IPS-18a (cell line): ENCODE measurements around the gene ISOC1.
A peak's percentile ranks its signal among the peaks of the same experiment; 100 is the strongest.

Experiments used
- H3K27ac ChIP-seq: one replicate; pipeline ENCODE4 v1.5.1; 2013; ENCODE audit warnings: low read length
- H3K27me3 ChIP-seq: one replicate; pipeline ENCODE4 v1.6.1; 2013; ENCODE audit warnings: mild to moderate bottlenecking, low read length; ENCODE audit not compliant: control insufficient read depth, insufficient read depth
- H3K36me3 ChIP-seq: one replicate; pipeline ENCODE4 v1.6.1; 2013; ENCODE audit warnings: low read depth, low read length; ENCODE audit not compliant: control insufficient read depth
- H3K4me1 ChIP-seq: one replicate; pipeline ENCODE4 v1.6.1; 2013; ENCODE audit warnings: low read depth, low read length; ENCODE audit not compliant: control insufficient read depth
- H3K4me3 ChIP-seq: one replicate; pipeline ENCODE4 v1.5.1; 2013; ENCODE audit warnings: low read length
- H3K9ac ChIP-seq: one replicate; pipeline ENCODE4 v1.6.1; 2013; ENCODE audit warnings: mild to moderate bottlenecking, low read length, moderate library complexity
- H3K9me3 ChIP-seq: one replicate; pipeline ENCODE4 v1.6.1; 2013; ENCODE audit warnings: low read depth, low read length; ENCODE audit not compliant: control insufficient read depth

ISOC1 gene

GRCh38 chr5:129069292-129069691, 25.3 kb upstream of the ISOC1 start:
- Histone ChIP-seq H3K27ac (no peak overlapping the region), H3K9ac (no peak overlapping the region), H3K36me3 (no peaks in the 10 kb centered on the region)

DNA sequence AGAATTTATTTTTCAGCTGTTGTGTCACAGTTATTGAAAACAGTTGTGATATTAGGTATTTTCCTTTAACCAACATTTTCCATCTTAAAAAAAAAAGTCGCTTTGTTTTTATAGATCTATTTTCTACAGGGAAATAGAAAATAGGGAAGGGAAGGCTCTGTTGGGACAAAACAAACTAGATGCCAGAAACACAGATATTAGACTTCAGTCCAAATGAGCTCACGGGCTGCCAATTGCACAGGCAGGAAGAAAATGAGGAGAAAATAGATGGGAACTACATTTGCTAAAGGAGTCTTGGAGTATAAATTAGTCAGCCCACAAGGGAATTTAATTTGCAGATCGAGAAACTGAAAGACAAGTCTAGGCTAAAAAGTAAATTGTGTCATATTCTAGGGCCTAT, 21.4 kb upstream of the ISOC1 start:
- Histone ChIP-seq H3K27me3 (no peaks in the 10 kb centered on the region), H3K9ac (no peak overlapping the region), H3K36me3 (no peaks in the 10 kb centered on the region), H3K4me1 (no peaks in the 10 kb centered on the region), H3K9me3 (no peaks in the 10 kb centered on the region), H3K27ac (no peak overlapping the region), H3K4me3 (no peak overlapping the region)

More at GRCh38 chr5:129069292-129069691, 25.3 kb upstream of the ISOC1 start:
- Histone ChIP-seq H3K4me1 (no peaks in the 10 kb centered on the region), H3K27me3 (no peaks in the 10 kb centered on the region), H3K9me3 (no peaks in the 10 kb centered on the region), H3K4me3 (no peak overlapping the region)

DNA sequence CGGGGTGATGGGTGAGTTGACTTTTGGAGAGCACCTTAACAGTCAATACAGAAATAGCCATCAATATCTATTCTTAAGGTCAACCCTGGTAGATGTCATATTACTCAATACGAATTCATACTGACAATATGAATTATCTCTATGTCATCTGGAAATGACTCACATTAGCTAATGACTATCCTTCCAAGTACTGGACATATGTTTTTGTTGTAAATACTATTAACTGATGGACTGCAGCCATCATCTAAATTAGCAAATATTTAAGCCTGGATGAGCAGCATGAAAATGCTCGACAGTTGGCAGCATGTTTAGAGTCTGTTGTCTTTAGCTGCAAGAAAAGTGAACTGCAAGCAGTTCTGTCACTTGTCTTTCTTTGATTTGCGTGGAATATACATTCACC, 19.6 kb upstream of the ISOC1 start:
- Histone ChIP-seq H3K27ac (no peak overlapping the region), H3K4me1 (no peaks in the 10 kb centered on the region), H3K9ac (no peak overlapping the region), H3K9me3 (no peaks in the 10 kb centered on the region), H3K27me3 (no peaks in the 10 kb centered on the region), H3K4me3 (no peak overlapping the region), H3K36me3 (no peaks in the 10 kb centered on the region)

GRCh38 chr5:129077433-129078075, 17.0 kb upstream of the ISOC1 start:
- Histone ChIP-seq H3K9ac (no peak overlapping the region), H3K9me3 (no peaks in the 10 kb centered on the region), H3K36me3 (no peaks in the 10 kb centered on the region), H3K4me1 (no peaks in the 10 kb centered on the region), H3K27me3 (no peaks in the 10 kb centered on the region), H3K27ac (no peak overlapping the region), H3K4me3 (no peak overlapping the region)

- H3K27ac ChIP-seq = no peak overlapping the region
- no peaks in the 10 kb centered on the region for H3K4me1 ChIP-seq
- no peak overlapping the region for H3K4me3 ChIP-seq
- no peaks in the 10 kb centered on the region for H3K9me3 ChIP-seq
- no peak overlapping the region for H3K9ac ChIP-seq
- no peaks in the 10 kb centered on the region for H3K36me3 ChIP-seq
- H3K27me3 ChIP-seq = no peaks in the 10 kb centered on the region
Measured at GRCh38 chr5:129078247-129078646, 16.3 kb upstream of the ISOC1 start.

GRCh38 chr5:129078660-129079059, 15.9 kb upstream of the ISOC1 start:
- no peak overlapping the region for H3K4me3 ChIP-seq
- H3K9ac ChIP-seq = no peak overlapping the region
- no peak overlapping the region for H3K27ac ChIP-seq
- H3K27me3 ChIP-seq = no peaks in the 10 kb centered on the region
- H3K4me1 ChIP-seq = no peaks in the 10 kb centered on the region
- H3K9me3 ChIP-seq = no peaks in the 10 kb centered on the region
- H3K36me3 ChIP-seq = no peaks in the 10 kb centered on the region

- H3K4me1 ChIP-seq = no peaks in the 10 kb centered on the region
- no peaks in the 10 kb centered on the region for H3K27me3 ChIP-seq
- no peaks in the 10 kb centered on the region for H3K36me3 ChIP-seq
- H3K4me3 ChIP-seq = no peak overlapping the region
- H3K9ac ChIP-seq = no peak overlapping the region
- H3K9me3 ChIP-seq = no peaks in the 10 kb centered on the region
- no peak overlapping the region for H3K27ac ChIP-seq
Measured at GRCh38 chr5:129079496-129079895, 15.1 kb upstream of the ISOC1 start.

GRCh38 chr5:129080766-129081165, 13.8 kb upstream of the ISOC1 start:
- Histone ChIP-seq H3K4me3 (no peak overlapping the region), H3K27ac (no peak overlapping the region), H3K4me1 (no peaks in the 10 kb centered on the region), H3K9ac (no peak overlapping the region), H3K36me3 (no peaks in the 10 kb centered on the region), H3K27me3 (no peaks in the 10 kb centered on the region), H3K9me3 (no peaks in the 10 kb centered on the region)

DNA sequence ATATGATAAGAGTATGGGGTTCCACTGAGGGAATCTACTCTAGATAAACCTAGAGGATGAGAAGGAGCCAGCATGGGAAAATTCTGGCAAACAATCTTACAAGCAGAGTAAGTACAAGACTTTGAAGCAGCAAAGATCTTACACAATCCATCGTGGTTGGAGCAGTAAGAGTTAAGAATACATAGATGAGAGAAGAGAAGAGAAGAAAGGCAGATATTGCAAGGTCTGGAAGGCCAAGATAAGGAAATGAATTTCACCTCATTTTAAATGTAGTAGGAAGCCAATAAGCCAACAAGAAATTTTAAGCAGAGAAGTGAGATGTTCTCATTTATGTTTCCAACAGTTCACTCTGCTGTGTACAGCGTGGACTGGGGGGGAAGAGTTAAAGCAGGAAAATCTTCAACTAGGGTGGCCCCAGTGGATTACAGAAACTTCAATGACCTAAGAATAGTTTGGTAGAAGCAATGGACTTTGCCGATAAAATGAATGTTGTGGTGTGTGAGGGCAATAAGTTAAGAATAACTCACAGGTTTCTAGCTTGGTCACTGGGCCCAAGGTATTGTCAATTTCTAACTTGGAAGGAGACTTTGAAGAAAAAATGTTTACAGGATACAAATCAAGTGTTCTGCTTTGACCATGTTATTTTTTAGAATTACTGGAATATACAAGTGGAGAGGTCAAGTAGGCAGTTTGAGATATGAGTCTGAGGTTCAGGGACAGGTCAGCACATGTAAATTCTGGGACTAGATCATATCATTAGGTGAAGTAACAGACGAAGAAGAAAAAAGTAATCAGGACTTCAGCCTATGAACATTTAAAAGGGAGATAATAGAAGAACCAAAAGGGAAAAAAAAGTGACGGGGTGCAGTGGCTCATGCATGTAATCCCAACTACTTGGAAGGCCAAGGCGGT, 12.1 kb upstream of the ISOC1 start:
- H3K36me3 ChIP-seq = no peaks in the 10 kb centered on the region
- no peak overlapping the region for H3K4me3 ChIP-seq
- no peaks in the 10 kb centered on the region for H3K4me1 ChIP-seq
- no peak overlapping the region for H3K27ac ChIP-seq
- H3K9me3 ChIP-seq = no peaks in the 10 kb centered on the region
- H3K9ac ChIP-seq = no peak overlapping the region
- H3K27me3 ChIP-seq = no peaks in the 10 kb centered on the region

DNA sequence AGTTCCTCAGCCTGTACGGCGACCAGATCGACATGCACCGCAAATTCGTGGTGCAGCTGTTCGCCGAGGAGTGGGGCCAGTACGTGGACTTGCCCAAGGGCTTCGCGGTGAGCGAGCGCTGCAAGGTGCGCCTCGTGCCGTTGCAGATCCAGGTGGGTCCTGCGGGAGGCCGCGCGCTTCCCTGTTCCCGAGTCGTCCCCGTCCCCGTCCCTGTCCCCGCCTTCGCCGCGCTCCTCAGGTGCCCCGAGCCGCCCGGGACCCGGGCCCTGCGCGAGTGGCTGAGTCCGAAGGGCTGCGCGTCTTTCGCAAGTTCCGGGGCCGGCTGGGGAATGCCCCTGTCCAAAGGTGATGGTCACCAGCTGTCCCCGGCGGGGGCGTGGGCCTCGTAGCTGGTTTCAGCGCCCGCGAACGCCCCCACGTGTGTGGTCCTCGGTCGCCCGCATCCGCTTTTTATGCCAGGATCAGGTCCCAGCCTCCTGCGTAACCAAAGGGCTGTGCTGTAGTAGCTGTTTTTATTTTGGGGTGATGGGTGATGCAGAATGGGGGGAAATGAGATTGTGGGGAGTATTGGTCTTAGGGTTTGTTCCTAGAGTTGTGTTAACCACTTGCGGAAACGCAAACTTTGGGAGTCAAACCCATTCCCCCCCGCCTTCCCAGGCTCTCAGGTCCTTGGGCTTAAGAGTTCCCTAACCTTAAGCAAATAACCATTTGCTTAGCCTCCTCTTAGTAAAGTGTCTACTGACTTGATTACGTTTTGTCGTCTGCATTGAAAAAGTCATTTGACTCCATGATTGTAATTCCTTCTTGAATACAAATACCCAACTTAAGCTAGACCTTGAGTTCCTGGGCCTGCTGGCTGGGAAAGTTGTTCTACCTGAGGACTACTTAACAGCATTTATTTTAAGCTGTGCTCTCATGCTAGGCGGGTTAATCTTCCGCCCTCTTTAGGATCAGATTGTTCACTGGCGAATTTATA, 663 bp downstream of the ISOC1 start:
- H3K9me3 ChIP-seq = no peaks in the 10 kb centered on the region
- H3K36me3 ChIP-seq = no peaks in the 10 kb centered on the region
- H3K27ac ChIP-seq = no peak overlapping the region

DNA sequence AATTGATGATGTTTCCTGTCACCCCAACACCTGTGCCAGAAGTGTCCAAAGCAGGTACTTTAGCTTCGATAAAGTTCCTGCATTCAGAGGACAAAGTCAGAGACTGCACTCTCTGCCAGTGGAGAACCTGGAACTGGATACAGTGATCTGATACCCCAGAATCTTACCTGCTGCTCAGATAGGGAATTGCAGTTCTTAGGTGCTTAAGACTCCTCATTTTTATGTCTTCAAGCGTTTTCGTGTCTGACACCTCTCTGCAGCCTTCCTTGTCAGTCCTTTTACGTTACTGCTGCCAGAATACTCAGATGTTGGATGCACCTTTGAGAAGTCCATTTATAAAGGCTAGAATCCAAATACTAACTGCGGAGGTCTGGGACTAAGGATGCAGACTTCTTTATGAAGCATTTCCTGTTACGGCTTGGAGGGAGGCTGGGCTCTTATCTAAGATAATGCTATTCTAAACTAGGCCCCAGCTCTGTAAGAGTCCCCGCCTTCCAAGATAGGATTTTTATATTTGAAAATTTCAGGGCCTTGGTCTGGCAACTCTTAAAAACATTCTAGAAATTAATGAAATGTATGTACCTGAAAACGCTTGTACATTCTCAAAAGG, 1.9 kb downstream of the ISOC1 start:
- Histone ChIP-seq H3K36me3 (no peaks in the 10 kb centered on the region), H3K4me3 (peak overlapping the region; percentile 87), H3K9ac (no peak overlapping the region), H3K9me3 (no peaks in the 10 kb centered on the region), H3K4me1 (peaks cover 18% of the 10 kb centered on the region), H3K27me3 (peaks cover 25% of the 10 kb centered on the region), H3K27ac (no peak overlapping the region)

More for the DNA sequence above, 663 bp downstream of the ISOC1 start:
- peak overlapping the region; percentile 58 for H3K9ac ChIP-seq
- H3K4me1 ChIP-seq = peaks cover 18% of the 10 kb centered on the region
- H3K27me3 ChIP-seq = peaks cover 25% of the 10 kb centered on the region
- H3K4me3 ChIP-seq = peak overlapping the region; percentile 87
